ENCODE results near the gene TUBGCP2. TPM values are rescaled to one million over a fixed set of nuclear protein-coding genes. Genes with fewer than 3 reads are reported as not detected.

The TUBGCP2 gene
- total RNA-seq, 1 donor from 2014 or later = 56.2 TPM

GRCh38 chr10:133283931-133284330 is 24.7 kb downstream of the TUBGCP2 start:
- TF ChIP-seq, protein P1, sequence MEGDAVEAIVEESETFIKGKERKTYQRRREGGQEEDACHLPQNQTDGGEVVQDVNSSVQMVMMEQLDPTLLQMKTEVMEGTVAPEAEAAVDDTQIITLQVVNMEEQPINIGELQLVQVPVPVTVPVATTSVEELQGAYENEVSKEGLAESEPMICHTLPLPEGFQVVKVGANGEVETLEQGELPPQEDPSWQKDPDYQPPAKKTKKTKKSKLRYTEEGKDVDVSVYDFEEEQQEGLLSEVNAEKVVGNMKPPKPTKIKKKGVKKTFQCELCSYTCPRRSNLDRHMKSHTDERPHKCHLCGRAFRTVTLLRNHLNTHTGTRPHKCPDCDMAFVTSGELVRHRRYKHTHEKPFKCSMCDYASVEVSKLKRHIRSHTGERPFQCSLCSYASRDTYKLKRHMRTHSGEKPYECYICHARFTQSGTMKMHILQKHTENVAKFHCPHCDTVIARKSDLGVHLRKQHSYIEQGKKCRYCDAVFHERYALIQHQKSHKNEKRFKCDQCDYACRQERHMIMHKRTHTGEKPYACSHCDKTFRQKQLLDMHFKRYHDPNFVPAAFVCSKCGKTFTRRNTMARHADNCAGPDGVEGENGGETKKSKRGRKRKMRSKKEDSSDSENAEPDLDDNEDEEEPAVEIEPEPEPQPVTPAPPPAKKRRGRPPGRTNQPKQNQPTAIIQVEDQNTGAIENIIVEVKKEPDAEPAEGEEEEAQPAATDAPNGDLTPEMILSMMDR (IDR thresholded peaks at IDR 0.05; ENCODE audit: insufficient read depth, low read depth, low read length) = no peak
- no peak for TF ChIP-seq EZH2 (IDR thresholded peaks at IDR 0.05; ENCODE audit: insufficient read depth, low read length)
- Mint-ChIP-seq H3K27ac (ENCODE audit: unreplicated experiment) (no peak overlapping the region), H3K4me1 (ENCODE audit: low read depth, unreplicated experiment) (no peaks in the 10 kb centered on the region), H3K27me3 (ENCODE audit: low read depth, unreplicated experiment) (no peaks in the 10 kb centered on the region), H3K9me3 (ENCODE audit: unreplicated experiment) (no peaks in the 10 kb centered on the region), H3K4me3 (ENCODE audit: unreplicated experiment) (no peak overlapping the region), H3K36me3 (ENCODE audit: low read depth, unreplicated experiment) (peaks cover 11% of the 10 kb centered on the region)
- DNase-seq (ENCODE audit: low read depth) (no peak), FAIRE-seq (no peak)
- H3K27me3 ChIP-seq (ENCODE audit: insufficient read depth, low read length) = no peaks in the 10 kb centered on the region
- no peak overlapping the region for H3K4me3 ChIP-seq (ENCODE audit: insufficient read depth, low read depth, low read length)
- no peak overlapping the region for H3K4me2 ChIP-seq (ENCODE audit: low read length)
- no peak overlapping the region for H3K27ac ChIP-seq (ENCODE audit: low read depth, low read length)
- H3K9ac ChIP-seq (ENCODE audit: low read length) = no peak overlapping the region
- no peaks in the 10 kb centered on the region for H3K9me3 ChIP-seq (ENCODE audit: insufficient read depth, low read depth, low read length)
- no peaks in the 10 kb centered on the region for H3K79me2 ChIP-seq (ENCODE audit: insufficient read depth, low read length)
- H2AFZ ChIP-seq (ENCODE audit: low read depth, low read length) = no peak overlapping the region
- peaks cover 4% of the 10 kb centered on the region for H3K4me1 ChIP-seq (ENCODE audit: insufficient read depth, low read length)
- peaks cover 29% of the 10 kb centered on the region for H4K20me1 ChIP-seq (ENCODE audit: insufficient read depth, low read length)
- peaks cover 14% of the 10 kb centered on the region for H3K36me3 ChIP-seq (ENCODE audit: insufficient read depth, low read length)

DNA sequence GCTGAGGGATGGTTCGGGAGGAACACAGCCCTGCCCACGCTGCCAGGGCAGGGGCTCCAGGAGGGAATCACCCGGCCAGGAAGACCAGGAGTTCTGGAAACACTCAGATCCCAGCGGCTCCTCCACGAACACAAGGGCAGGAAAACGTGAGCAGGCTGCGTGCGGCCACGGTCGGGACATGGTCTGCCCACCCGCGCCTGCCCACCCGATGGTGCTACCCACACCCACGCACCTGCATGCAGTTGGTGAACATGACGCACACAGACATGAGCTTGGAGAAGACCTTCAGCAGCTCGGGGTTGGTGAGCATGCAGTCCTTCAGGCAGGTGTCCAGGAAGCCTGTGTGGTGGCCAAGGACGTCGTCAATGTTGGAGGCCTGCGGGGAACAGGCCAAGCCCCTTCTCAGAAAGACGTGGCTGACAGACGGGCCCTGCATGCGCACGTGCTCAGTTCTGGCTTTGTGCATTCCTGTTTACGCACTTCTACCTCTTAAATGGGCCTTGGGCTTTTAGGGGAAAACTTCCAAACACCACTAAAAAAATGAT is 25.8 kb downstream of the TUBGCP2 start:
- H3K27ac Mint-ChIP-seq (ENCODE audit: unreplicated experiment) = peak overlapping the region; percentile 4
- no peak overlapping the region for H3K4me2 ChIP-seq (ENCODE audit: low read length)
- peaks cover 34% of the 10 kb centered on the region for H4K20me1 ChIP-seq (ENCODE audit: insufficient read depth, low read length)
- H3K9me3 ChIP-seq (ENCODE audit: insufficient read depth, low read depth, low read length) = no peaks in the 10 kb centered on the region
- DNase-seq (ENCODE audit: low read depth) = no peak
- H3K27ac ChIP-seq (ENCODE audit: low read depth, low read length) = no peak overlapping the region
- peaks cover 7% of the 10 kb centered on the region for H3K36me3 Mint-ChIP-seq (ENCODE audit: low read depth, unreplicated experiment)
- no peak for TF ChIP-seq EZH2 (IDR thresholded peaks at IDR 0.05; ENCODE audit: insufficient read depth, low read length)
- TF ChIP-seq, protein P1 (IDR thresholded peaks at IDR 0.05; ENCODE audit: insufficient read depth, low read depth, low read length) = no peak
- no peak overlapping the region for H3K4me3 ChIP-seq (ENCODE audit: insufficient read depth, low read depth, low read length)
- H3K4me3 Mint-ChIP-seq (ENCODE audit: unreplicated experiment) = no peak overlapping the region
- H3K27me3 Mint-ChIP-seq (ENCODE audit: low read depth, unreplicated experiment) = no peaks in the 10 kb centered on the region
- H2AFZ ChIP-seq (ENCODE audit: low read depth, low read length) = no peak overlapping the region
- H3K27me3 ChIP-seq (ENCODE audit: insufficient read depth, low read length) = no peaks in the 10 kb centered on the region
- no peak for FAIRE-seq
- peaks cover 10% of the 10 kb centered on the region for H3K4me1 Mint-ChIP-seq (ENCODE audit: low read depth, unreplicated experiment)
- no peak overlapping the region for H3K9ac ChIP-seq (ENCODE audit: low read length)
- H3K79me2 ChIP-seq (ENCODE audit: insufficient read depth, low read length) = no peaks in the 10 kb centered on the region
- peaks cover 14% of the 10 kb centered on the region for H3K4me1 ChIP-seq (ENCODE audit: insufficient read depth, low read length)
- H3K36me3 ChIP-seq (ENCODE audit: insufficient read depth, low read length) = peaks cover 14% of the 10 kb centered on the region
- H3K9me3 Mint-ChIP-seq (ENCODE audit: unreplicated experiment) = no peaks in the 10 kb centered on the region

GRCh38 chr10:133281628-133282372 is 26.9 kb downstream of the TUBGCP2 start:
- Histone ChIP-seq H2AFZ (ENCODE audit: low read depth, low read length) (no peak overlapping the region), H3K79me2 (ENCODE audit: insufficient read depth, low read length) (no peaks in the 10 kb centered on the region), H4K20me1 (ENCODE audit: insufficient read depth, low read length) (peaks cover 38% of the 10 kb centered on the region), H3K4me1 (ENCODE audit: insufficient read depth, low read length) (peaks cover 17% of the 10 kb centered on the region), H3K9me3 (ENCODE audit: insufficient read depth, low read depth, low read length) (no peaks in the 10 kb centered on the region), H3K9ac (ENCODE audit: low read length) (no peak overlapping the region), H3K36me3 (ENCODE audit: insufficient read depth, low read length) (peaks cover 14% of the 10 kb centered on the region), H3K27me3 (ENCODE audit: insufficient read depth, low read length) (no peaks in the 10 kb centered on the region), H3K27ac (ENCODE audit: low read depth, low read length) (no peak overlapping the region), H3K4me3 (ENCODE audit: insufficient read depth, low read depth, low read length) (no peak overlapping the region), H3K4me2 (ENCODE audit: low read length) (no peak overlapping the region)
- DNase-seq (ENCODE audit: low read depth) (no peak), FAIRE-seq (no peak)
- Mint-ChIP-seq H3K4me3 (ENCODE audit: unreplicated experiment) (no peak overlapping the region), H3K36me3 (ENCODE audit: low read depth, unreplicated experiment) (peaks cover 7% of the 10 kb centered on the region), H3K4me1 (ENCODE audit: low read depth, unreplicated experiment) (peaks cover 15% of the 10 kb centered on the region), H3K9me3 (ENCODE audit: unreplicated experiment) (no peaks in the 10 kb centered on the region), H3K27ac (ENCODE audit: unreplicated experiment) (no peak overlapping the region), H3K27me3 (ENCODE audit: low read depth, unreplicated experiment) (no peaks in the 10 kb centered on the region)
- no peak for TF ChIP-seq EZH2 (IDR thresholded peaks at IDR 0.05; ENCODE audit: insufficient read depth, low read length)
- TF ChIP-seq, protein P1 (IDR thresholded peaks at IDR 0.05; ENCODE audit: insufficient read depth, low read depth, low read length) = no peak
